ENCODE results near the gene CIAO3.
"Not testable (repeated sequence)": the region's sequence is repeated elsewhere in the genome, so short reads cannot be mapped to it uniquely, and the experiment has no call there.

Gene CIAO3

GRCh38 chr16:759110-759910 is 18.5 kb upstream of the CIAO3 start:
- DNase-seq = no peak

DNA sequence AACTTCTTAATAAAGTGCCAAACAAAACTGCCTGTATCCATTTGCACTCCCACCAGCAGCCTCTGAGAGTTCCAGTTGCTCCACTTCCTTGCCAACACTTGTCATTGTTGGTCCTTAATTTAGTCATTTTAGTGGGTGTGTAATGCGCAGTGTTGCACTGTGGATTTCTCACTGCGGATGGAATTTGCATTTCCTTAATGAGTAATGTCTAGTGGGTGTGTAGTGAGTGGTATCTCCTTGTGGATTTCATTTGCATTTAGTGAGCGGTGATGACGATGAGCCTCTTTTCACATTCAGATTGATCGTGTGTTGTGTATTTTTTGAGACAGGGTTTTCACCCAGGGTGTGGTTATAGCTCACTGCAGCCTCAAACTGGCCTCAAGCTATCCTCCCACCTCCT is 15.6 kb upstream of the CIAO3 start:
- DNase-seq = no peak

DNA sequence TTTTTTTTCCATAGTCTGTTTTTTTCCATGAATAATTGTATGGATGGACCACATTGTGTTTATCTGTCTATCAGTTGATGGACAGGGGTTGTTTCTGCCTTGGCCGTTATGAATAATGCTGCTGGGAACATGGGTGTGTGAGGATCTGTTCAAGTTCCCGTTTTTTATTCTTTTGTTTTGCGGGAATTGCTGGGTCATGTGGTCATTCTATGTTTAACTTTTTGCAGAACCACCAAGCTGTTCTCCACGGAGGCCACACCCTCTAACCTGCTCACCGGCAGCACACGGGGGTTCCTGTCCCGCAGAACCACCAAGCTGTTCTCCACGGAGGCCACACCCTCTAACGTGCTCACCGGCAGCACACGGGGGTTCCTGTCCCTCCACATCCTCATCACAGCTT is 13.9 kb upstream of the CIAO3 start:
- no peak for DNase-seq

DNA sequence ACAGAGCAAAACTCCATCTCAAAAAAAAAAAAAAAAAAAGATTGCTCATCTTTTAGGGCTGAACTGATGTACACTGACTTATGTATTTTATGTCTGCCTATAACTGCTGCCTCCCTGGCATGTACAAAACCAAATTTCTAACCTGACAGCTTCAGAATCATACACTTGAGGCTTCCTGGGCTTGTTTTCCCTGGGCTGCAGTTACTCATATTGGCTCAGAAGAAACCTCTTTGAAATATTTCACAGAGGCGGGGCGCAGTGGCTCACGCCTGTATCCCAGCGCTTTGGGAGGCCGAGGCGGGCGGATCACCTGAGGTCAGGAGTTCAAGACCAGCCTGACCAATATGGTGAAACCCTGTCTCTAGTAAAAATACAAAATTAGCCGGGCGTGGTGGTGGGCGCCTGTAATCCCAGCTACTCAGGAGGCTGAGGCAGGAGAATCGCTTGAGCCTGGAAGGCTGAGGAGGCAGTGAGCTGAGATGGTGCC is 13.4 kb upstream of the CIAO3 start:
- not testable (repeated sequence) for DNase-seq

DNA sequence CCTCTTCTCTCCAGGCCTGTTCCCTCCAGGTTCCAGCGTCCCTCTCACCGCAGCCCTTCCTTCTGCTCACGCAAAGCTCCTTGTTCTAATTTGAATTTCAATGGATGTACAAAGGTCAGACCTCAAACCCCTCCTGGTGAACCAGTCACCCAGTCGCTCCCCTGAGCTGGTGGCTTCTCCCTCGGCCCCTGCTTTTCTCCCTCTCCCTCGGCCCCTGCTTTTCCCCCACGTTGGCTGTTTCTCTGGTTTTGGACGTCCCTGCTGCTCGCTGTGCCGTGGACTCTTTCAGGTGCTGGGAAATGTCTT is 11.2 kb upstream of the CIAO3 start:
- DNase-seq = no peak

- no peak for DNase-seq
These were observed 10.6 kb upstream of the CIAO3 start for GRCh38 chr16:751152-752006.

DNA sequence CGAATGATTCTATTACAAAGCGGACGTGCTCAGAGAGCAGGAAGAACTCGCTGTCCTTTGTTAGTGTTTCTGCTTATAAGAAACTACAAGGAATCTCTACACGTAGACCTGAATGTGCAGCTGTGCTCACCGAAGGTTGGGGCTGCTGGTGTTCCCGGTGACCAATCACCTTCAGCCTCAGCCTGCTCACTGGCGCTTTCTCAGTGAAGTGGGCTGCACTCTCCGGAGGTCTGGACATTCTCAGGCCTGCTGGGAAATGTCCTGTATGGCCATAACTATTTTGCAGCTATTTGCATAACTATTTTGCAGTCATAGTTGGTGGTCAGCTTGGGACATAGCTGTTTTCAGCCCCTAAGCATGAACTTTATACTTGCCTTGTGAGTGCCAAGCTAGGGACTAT is 9.7 kb upstream of the CIAO3 start:
- DNase-seq = no peak

GRCh38 chr16:749010-749409 is 8.2 kb upstream of the CIAO3 start:
- DNase-seq = no peak

DNA sequence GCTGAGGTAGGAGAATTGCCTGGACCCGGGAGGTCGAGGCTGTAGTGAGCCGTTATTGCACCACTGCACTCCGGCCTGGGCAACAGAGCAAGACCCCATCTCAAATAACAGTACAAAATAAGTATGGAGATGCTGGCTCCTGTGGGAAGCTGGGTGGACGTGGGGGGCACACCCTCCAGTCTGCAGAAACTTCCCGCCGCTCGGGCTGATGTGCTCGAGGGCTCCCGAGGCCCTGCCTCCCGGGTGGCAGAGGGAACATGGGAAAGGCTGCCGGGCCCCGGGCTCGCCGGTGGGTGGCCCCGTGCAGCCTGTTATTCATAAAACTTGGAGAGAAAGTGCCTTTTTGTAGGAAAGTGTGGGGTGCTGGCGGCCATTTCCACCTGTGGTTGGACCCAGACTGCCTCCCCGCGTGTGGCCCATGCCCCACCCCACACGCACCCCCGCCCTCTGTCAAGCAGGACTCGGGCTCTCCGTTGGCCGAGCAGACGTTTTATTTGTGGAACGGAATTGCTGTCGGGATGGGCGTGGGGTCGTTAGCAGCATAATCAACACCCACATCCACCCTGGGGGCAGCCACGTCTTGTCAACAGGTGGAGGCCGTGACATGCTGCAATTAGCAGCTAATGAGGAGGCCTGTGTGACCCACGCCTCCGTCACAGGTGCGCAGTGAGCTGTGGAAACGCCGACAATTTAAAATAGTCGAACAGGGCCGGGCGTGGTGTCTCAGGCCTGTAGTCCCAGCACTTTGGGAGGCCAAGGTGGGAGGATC is 7.4 kb upstream of the CIAO3 start:
- no peak for DNase-seq

DNA sequence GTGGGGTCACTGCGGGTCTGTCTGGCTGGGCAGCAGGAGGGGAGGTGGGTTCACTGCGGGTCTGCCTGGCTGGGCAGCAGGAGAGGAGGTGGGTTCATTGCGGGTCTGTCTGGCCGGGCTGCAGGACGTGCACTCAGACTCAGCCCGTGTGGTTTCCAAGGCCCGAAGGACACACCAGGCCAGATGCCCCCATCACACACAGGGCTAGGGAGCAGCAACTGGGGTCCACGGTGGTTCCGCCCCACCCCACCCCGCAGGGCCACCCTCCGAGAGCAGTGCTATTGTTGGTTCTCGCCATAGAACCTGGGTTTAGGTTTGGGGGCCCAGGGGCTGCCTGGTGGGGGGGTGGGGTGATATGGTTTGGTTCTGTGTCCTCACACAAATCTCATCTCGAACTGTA is 5.8 kb upstream of the CIAO3 start:
- DNase-seq = no peak

- DNase-seq = no peak
These were observed 4.9 kb upstream of the CIAO3 start for GRCh38 chr16:745739-746138.

- no peak for DNase-seq
These were observed 3.1 kb upstream of the CIAO3 start for GRCh38 chr16:743794-744500.

- not testable (repeated sequence) for DNase-seq
These were observed 2.1 kb upstream of the CIAO3 start for GRCh38 chr16:742894-743293.

- no peak for DNase-seq
These were observed 1.3 kb upstream of the CIAO3 start for GRCh38 chr16:741986-742629.

DNA sequence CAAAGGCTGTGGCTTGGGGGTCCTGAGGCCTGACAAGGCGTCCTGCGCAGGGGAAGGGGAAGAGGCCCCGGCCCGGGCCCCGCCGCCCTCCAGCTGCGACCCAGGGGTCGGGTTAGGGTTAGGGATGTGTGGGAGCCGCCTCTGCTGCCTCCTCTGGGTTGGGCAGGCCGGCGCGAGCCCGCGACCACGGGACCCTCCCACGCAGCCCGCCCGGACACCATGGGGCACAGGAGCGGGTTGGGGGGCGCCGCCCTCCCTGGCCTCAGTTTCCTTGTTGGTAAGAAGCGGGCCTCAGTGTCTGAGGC is 386 bp downstream of the CIAO3 start:
- no peak for DNase-seq

DNA sequence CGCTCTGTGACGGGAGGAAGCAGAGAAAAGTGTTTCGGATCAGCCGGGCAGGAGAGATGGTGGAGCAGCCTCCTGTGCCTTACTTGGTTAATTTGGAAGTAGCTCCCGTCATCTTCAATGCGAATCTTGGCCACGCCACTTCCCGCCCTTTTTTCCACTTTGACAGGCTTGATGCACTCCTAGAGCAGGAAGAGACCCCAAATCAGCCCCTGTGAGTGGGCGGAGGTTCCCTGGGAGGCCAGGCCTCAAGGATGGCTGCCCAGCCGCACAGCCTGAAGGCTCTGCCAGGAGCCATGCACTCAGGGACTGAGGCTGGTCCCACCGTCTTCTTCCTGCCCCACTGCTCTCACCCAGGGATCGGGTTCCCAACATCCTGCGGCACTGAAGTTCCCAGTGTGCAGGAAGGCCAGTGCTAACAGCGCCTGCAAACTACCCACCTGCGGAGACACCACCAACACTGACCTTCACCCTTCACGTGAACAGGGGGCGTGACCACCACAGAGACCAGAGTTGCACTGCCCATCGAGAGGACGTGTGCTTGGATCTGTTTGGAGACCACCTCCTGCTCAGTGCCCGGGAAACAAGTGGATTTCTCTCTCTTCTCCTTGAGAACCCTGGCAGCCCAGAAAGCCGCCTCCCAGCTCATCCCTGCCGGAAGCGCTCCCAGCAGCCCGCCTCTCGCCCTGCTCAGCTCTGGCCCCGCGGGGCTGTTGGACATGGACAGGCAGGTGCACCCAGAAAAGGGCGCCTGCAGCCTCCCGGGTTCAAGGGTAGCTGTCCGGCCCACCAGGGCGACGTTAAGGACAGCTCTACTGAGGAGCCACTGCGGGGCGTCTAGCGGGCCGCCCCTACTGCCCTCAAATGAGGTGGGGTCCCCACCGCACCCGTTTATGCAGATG is 988 bp downstream of the CIAO3 start:
- DNase-seq = no peak

DNA sequence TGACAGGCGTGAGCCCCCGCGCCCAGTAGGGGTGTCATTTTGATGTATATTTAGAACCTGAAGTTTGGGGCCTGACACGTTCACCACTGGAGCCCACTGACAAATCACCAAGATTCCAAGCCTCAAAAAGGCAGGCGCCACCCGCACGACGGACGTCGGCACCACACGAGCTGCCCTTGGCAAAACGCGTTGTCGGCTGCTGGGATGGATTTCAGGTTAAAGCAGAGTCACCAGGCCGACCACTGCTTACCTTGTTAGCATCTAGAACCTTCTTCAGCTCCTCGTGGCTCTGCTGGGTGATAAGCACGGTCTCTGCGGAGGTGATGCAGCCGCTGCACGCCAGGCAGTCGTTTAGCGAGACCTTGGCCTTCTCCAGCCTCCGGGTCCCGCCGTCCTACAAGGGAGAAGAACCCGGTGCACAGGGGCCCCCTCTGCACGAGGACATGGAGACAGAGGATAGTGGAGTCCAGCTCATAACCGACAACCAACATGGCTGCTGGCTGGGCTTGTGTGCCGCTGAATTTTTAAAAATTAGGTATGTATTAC is 3.8 kb downstream of the CIAO3 start:
- DNase-seq = no peak

DNA sequence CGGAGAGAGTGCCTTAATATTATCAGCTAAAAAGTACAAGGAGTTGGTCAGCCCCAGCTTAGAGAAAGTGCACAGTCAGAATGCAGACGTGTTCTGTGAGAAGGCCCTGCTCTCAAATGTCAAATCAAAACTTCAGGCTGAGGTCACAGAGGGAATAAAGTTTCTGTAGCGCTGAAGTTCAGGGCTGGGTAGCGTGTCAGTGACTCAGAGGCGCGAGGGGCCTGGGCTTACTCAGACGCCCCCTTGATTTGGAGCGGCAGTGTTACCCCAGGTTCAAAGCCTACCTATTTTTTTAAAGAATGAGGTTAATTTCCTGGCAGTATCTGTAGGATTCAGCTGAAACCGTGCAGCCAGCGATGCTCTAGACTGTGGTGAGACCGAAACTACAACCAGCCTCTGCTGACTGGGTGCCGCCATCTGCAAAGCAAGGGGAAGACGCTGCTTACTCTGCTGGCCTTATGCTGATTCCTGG is 4.8 kb downstream of the CIAO3 start:
- DNase-seq = no peak

DNA sequence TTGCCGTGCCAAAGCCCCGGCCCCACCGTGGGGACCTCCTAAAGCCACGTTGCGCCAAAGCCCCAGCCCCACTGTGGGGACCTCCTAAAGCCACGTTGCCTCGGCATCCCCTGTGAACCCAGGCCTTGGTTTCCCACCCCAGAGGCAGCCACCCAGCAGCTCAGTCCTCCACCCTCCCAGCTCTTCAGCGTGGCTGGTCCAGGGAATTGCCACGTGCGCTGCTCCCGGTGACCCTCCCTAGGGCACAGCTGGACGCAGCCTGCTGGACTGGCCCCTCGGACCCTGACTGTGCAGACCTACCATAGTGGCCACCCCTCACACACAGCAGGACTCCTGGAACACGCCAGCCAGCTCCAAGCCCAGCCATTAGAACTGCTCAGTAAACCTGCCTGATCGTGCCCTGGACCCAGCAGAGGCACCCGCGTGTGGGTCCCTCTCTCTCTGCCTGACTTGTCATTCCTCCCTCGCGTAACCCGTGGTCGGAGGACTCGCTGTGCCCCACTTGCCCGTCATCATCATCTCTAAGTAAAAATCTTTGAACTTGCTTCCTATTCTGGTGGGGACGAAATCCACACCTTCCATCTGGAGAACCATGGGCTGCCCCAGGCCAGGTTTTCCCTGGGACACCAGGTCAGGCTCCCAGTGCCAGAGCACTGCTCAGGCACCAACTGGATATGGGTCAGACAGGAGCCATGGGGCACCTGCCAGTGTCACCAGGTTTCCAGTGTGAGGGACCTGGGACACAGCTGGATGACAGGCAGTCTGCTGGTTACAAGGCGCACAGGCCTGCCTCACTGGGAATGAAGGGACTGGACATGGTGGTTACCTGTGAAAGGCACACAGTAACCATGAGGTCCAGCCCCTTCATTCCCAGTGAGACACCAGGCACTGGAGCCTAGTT is 5.6 kb downstream of the CIAO3 start:
- no peak for DNase-seq

All from NCI-H1417 (cell line).